A549 (cell line): ENCODE measurements around the gene AMFR. TPM values are rescaled to one million over a fixed set of nuclear protein-coding genes. Genes with fewer than 3 reads are reported as not detected.

ENCODE experiments used
- ATAC-seq, 2 experiments: fragments of 200-7000 bp in 1 of 2; fragments of >200 bp in 1 of 2; cut with Nextera tagmentation in 1 of 2; cut with Tn5 transposase in 1 of 2; 3 replicates each; pipeline versions ENCODE4 v1.8.0 to v1.9.1; 2018 to 2020; ENCODE audit warnings: mild to moderate bottlenecking in 1 of 2, moderate library complexity in 1 of 2
- CTCF ChIA-PET: fragments of 300-600 bp; sonication (Branson Sonifier 250); formaldehyde crosslinking; extraction: SDS; loops from one replicate; lab custom pipeline; 2021; ENCODE audit warnings: antibody characterized with exemption, inconsistent platforms; lab: Yijun Ruan, JAX
- POLR2A ChIA-PET: fragments of 350-600 bp; formaldehyde crosslinking; extraction: SDS; loops from one replicate; lab custom pipeline; 2021; ENCODE audit warnings: antibody characterized with exemption, inconsistent platforms; lab: Yijun Ruan, JAX
- DNase-seq, 2 experiments: peaks; one replicate each; pipeline versions ENCODE4 v3.0.0 to v3.0.0-alpha.2; 2011 to 2016; ENCODE audit warnings: low read depth in 1 of 2, low spot score in 1 of 2
- FAIRE-seq: peaks from 2 replicates; lab custom pipeline; 2011; peaks lifted over from hg19 to GRCh38; lab: Jason Lieb, UNC
- H3K27ac ChIP-seq, 2 experiments: fragments of >200 bp; sonication (Bioruptor Twin); formaldehyde crosslinking; 3 replicates each; pipeline ENCODE4 v1.5.1; 2016 to 2017
- H3K4me1 ChIP-seq: fragments of >200 bp; sonication (Bioruptor Twin); formaldehyde crosslinking; 3 replicates; pipeline ENCODE4 v1.6.1; 2016
- H3K4me2 ChIP-seq: fragments of >200 bp; sonication (Bioruptor Twin); formaldehyde crosslinking; 3 replicates; pipeline ENCODE4 v1.6.1; 2016
- H3K4me3 ChIP-seq: fragments of >200 bp; sonication (Bioruptor Twin); formaldehyde crosslinking; 3 replicates; pipeline ENCODE4 v1.5.1; 2016
- H3K9me3 ChIP-seq: fragments of >200 bp; sonication (Bioruptor Twin); formaldehyde crosslinking; 3 replicates; pipeline ENCODE4 v1.6.1; 2016
- BHLHE40 ChIP-seq: IDR thresholded peaks from 2 replicates; pipeline ENCODE4 v1.6.1; 2012; ENCODE audit warnings: low read depth, low read length, inconsistent platforms
- CEBPB ChIP-seq, 2 experiments: fragments of >200 bp in 1 of 2; sonication (Bioruptor Twin) in 1 of 2; formaldehyde crosslinking in 1 of 2; IDR thresholded peaks; 2 replicates each; pipeline ENCODE4 v1.6.1; 2012 to 2016
- ESRRA ChIP-seq: fragments of 150-350 bp; IDR thresholded peaks from 2 replicates; pipeline ENCODE4 v1.6.1; 2014; ENCODE audit warnings: mild to moderate bottlenecking, low read length, borderline replicate concordance
- FOSB ChIP-seq: fragments of 250-450 bp; sonication (Bioruptor Pico); IDR thresholded peaks from 2 replicates; pipeline ENCODE4 v1.5.0; 2020; ENCODE audit warnings: mild to moderate bottlenecking, moderate library complexity
- FOXS1 ChIP-seq: fragments of 250-450 bp; sonication (Bioruptor Pico); IDR thresholded peaks from 2 replicates; pipeline ENCODE4 v1.5.0; 2020; ENCODE audit warnings: mild to moderate bottlenecking, moderate library complexity
- GATA3 ChIP-seq: IDR thresholded peaks from 2 replicates; pipeline ENCODE4 v1.6.1; 2012; ENCODE audit warnings: borderline replicate concordance
- HOXB13 ChIP-seq: fragments of 250-450 bp; sonication (Bioruptor Pico); IDR thresholded peaks from 2 replicates; pipeline ENCODE4 v1.5.0; 2020; ENCODE audit warnings: low read depth, mild to moderate bottlenecking, moderate library complexity
- HOXB5 ChIP-seq: fragments of 250-450 bp; sonication (Bioruptor Pico); IDR thresholded peaks from 2 replicates; pipeline ENCODE4 v1.5.0; 2020; ENCODE audit warnings: mild to moderate bottlenecking, moderate library complexity
- JUN ChIP-seq, 2 experiments: fragments of >200 bp; sonication (Bioruptor Twin); formaldehyde crosslinking; IDR thresholded peaks; 2 replicates in 1 of 2; 3 replicates in 1 of 2; pipeline ENCODE4 v1.6.1; 2016 to 2017
- KDM1A ChIP-seq: fragments of 200-600 bp; sonication (generic); IDR thresholded peaks from 2 replicates; pipeline ENCODE4 v1.6.1; 2016; ENCODE audit warnings: low read depth, mild to moderate bottlenecking
- MAFK ChIP-seq: fragments of 450-650 bp; IDR thresholded peaks from 2 replicates; pipeline ENCODE4 v1.6.1; 2014; ENCODE audit not compliant: partially characterized antibody
- MAZ ChIP-seq: fragments of 150-350 bp; IDR thresholded peaks from 2 replicates; pipeline ENCODE4 v1.6.1; 2014; ENCODE audit warnings: antibody characterized with exemption, low read depth, low read length, borderline replicate concordance
- MYC ChIP-seq: IDR thresholded peaks from 2 replicates; pipeline ENCODE4 v1.6.1; 2012; ENCODE audit warnings: mild to moderate bottlenecking, inconsistent platforms, low read length, improper control_type of control experiment, borderline replicate concordance
- NFE2L2 ChIP-seq: fragments of 150-350 bp; conservative IDR thresholded peaks from 2 replicates; pipeline ENCODE4 v1.6.1; 2014; ENCODE audit warnings: low read length
- NR3C1 ChIP-seq: fragments of >200 bp; sonication (Bioruptor Twin); formaldehyde crosslinking; IDR thresholded peaks from 3 replicates; pipeline ENCODE4 v1.6.1; 2017
- PHF8 ChIP-seq: fragments of 200-600 bp; sonication (generic); IDR thresholded peaks from 2 replicates; pipeline ENCODE4 v1.6.1; 2016; ENCODE audit warnings: low read depth, mild to moderate bottlenecking, antibody characterized with exemption, moderate library complexity, borderline replicate concordance
- POLR2A ChIP-seq: IDR thresholded peaks from 2 replicates; pipeline ENCODE4 v1.6.1; 2012; ENCODE audit warnings: mild to moderate bottlenecking, low read length
- POLR2AphosphoS2 ChIP-seq: conservative IDR thresholded peaks from 2 replicates; pipeline ENCODE4 v1.6.1; 2012; ENCODE audit warnings: low read length, improper control_type of control experiment, inconsistent platforms
- RAD21 ChIP-seq, 2 experiments: fragments of >200 bp in 1 of 2; sonication (Bioruptor Twin) in 1 of 2; formaldehyde crosslinking in 1 of 2; IDR thresholded peaks in 1 of 2; conservative IDR thresholded peaks in 1 of 2; 2 replicates in 1 of 2; 3 replicates in 1 of 2; pipeline ENCODE4 v1.6.1; 2012 to 2018; ENCODE audit warnings: inconsistent platforms in 1 of 2
- RCOR1 ChIP-seq: fragments of 150-350 bp; IDR thresholded peaks from 2 replicates; pipeline ENCODE4 v1.6.1; 2014; ENCODE audit warnings: antibody characterized with exemption, low read length, low read depth
- SMC3 ChIP-seq: fragments of >200 bp; sonication (Bioruptor Twin); formaldehyde crosslinking; IDR thresholded peaks from 3 replicates; pipeline ENCODE4 v1.6.1; 2018; ENCODE audit warnings: inconsistent platforms
- SREBF2 ChIP-seq: fragments of 450-650 bp; IDR thresholded peaks from 2 replicates; pipeline ENCODE4 v1.6.1; 2014; ENCODE audit warnings: mild to moderate bottlenecking, moderate library complexity
- TFCP2L1 ChIP-seq: fragments of 250-450 bp; sonication (Bioruptor Pico); IDR thresholded peaks from 2 replicates; pipeline ENCODE4 v1.5.0; 2021; ENCODE audit warnings: mild to moderate bottlenecking
- ZFP36 ChIP-seq: fragments of 450-650 bp; IDR thresholded peaks from 2 replicates; pipeline ENCODE4 v1.6.1; 2014; ENCODE audit warnings: borderline replicate concordance; ENCODE audit not compliant: partially characterized antibody
- ZNF302 ChIP-seq: fragments of 250-450 bp; sonication (Bioruptor Pico); IDR thresholded peaks from 2 replicates; pipeline ENCODE4 v1.9.0; 2021; ENCODE audit warnings: inconsistent platforms, mild to moderate bottlenecking, moderate library complexity
- ZSCAN20 ChIP-seq: fragments of 250-450 bp; sonication (Bioruptor Pico); IDR thresholded peaks from 2 replicates; pipeline ENCODE4 v1.8.0; 2022; ENCODE audit warnings: mild to moderate bottlenecking, moderate library complexity
- WGBS: methylation state at CpG from one replicate; pipeline ENCODE4 v1.1.6; 2017; ENCODE audit errors: missing lambda C conversion rate; 5-methylcytosine and 5-hydroxymethylcytosine counted together
- polyA plus RNA-seq, 4 experiments: library from polyadenylated mRNA; depleted of rRNA in 3 of 4; stranded (reverse); fragments of >200 nt; fragmentation: RNase III in 1 of 4; extraction: RNeasy Plus Mini Kit Qiagen cat#74134 plus additional on column Dnase treatment in 1 of 4; gene quantifications; 2 replicates in 3 of 4; 3 replicates in 1 of 4; pipeline ENCODE4 v1.2.3, GENCODE V29; 2011 to 2017
- TF ChIP-seq, protein P1 (sequence below): fragments of >200 bp; sonication (Bioruptor Twin); formaldehyde crosslinking; IDR thresholded peaks from 3 replicates; pipeline ENCODE4 v1.6.1; 2016
- TF ChIP-seq, protein P2 (sequence below): IDR thresholded peaks from 2 replicates; pipeline ENCODE4 v1.6.1; 2012
- TF ChIP-seq, protein P3 (sequence below): fragments of 200-600 bp; sonication (generic); IDR thresholded peaks from 2 replicates; pipeline ENCODE4 v1.6.1; 2016; ENCODE audit warnings: antibody characterized with exemption, mild to moderate bottlenecking, moderate library complexity
- TF ChIP-seq, protein P4 (sequence below): fragments of 250-450 bp; sonication (Bioruptor Pico); IDR thresholded peaks from 2 replicates; pipeline ENCODE4 v1.5.0; 2020; ENCODE audit warnings: low read depth, mild to moderate bottlenecking, moderate library complexity

Gene AMFR
- polyA plus RNA-seq, 2 of the 4 experiments (the other 2 are of a cell fraction): 68.9 to 88.5 TPM

DNA sequence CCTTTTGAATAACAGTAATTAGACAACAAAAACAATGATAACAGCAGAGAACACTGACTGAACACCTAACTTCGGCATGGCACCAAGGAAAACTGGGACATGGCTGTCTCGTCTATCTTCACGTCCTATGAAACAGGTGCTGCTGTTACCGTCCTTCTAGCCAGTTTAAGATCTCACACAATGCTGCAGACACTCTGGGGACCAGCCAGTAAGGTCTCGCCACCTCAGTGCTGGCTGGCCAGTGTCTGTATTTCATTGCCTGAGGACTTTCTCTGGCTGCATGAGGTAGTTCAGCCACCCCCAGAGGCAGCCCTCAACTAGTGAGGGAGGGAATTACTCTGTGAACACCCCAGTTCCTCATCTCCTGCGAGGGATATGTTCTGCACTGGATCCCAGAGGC is 57.6 kb downstream of the AMFR start (continued):
- TF ChIP-seq, protein P1, sequence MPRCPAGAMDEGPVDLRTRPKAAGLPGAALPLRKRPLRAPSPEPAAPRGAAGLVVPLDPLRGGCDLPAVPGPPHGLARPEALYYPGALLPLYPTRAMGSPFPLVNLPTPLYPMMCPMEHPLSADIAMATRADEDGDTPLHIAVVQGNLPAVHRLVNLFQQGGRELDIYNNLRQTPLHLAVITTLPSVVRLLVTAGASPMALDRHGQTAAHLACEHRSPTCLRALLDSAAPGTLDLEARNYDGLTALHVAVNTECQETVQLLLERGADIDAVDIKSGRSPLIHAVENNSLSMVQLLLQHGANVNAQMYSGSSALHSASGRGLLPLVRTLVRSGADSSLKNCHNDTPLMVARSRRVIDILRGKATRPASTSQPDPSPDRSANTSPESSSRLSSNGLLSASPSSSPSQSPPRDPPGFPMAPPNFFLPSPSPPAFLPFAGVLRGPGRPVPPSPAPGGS: no peak
- no peak for TF ChIP-seq FOXS1 (CRISPR knock-in tag)
- no peak for TF ChIP-seq HOXB5 (CRISPR knock-in tag)
- TF ChIP-seq MAFK: no peak
- no peak for TF ChIP-seq RCOR1
- TF ChIP-seq ESRRA: no peak
- TF ChIP-seq HOXB13 (CRISPR knock-in tag): no peak
- no peak for TF ChIP-seq GATA3
- TF ChIP-seq ZFP36: no peak

- H3K4me2 ChIP-seq: no peak overlapping the region
- no peak overlapping the region for H3K27ac ChIP-seq
- H3K4me1 ChIP-seq: peaks cover 22% of the 10 kb centered on the region
- WGBS: 87% methylated on average over 7 of the region's 9 CpGs
- FAIRE-seq: no peak
- DNase-seq: no peak
- POLR2A ChIA-PET: no interaction called here
- CTCF ChIA-PET: interaction anchor here (0.8 to 2.3 kb wide), 2 partner anchors 11 to 335 kb away, joined by 3 to 14 read pairs; no protein-coding TSS in a partner anchor
- TF ChIP-seq, protein P2, sequence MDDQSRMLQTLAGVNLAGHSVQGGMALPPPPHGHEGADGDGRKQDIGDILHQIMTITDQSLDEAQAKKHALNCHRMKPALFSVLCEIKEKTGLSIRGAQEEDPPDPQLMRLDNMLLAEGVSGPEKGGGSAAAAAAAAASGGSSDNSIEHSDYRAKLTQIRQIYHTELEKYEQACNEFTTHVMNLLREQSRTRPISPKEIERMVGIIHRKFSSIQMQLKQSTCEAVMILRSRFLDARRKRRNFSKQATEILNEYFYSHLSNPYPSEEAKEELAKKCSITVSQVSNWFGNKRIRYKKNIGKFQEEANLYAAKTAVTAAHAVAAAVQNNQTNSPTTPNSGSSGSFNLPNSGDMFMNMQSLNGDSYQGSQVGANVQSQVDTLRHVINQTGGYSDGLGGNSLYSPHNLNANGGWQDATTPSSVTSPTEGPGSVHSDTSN: no peak
- TF ChIP-seq TFCP2L1 (CRISPR knock-in tag) (no peak), RCOR1 (no peak), CEBPB (IDR thresholded peaks at IDR 0.05) (no peak), POLR2A (no peak), ZSCAN20 (no peak), NFE2L2 (no peak), JUN (IDR thresholded peaks at IDR 0.05) (no peak), SREBF2 (no peak), MAZ (no peak), ZFP36 (no peak)
- TF ChIP-seq, protein P3, sequence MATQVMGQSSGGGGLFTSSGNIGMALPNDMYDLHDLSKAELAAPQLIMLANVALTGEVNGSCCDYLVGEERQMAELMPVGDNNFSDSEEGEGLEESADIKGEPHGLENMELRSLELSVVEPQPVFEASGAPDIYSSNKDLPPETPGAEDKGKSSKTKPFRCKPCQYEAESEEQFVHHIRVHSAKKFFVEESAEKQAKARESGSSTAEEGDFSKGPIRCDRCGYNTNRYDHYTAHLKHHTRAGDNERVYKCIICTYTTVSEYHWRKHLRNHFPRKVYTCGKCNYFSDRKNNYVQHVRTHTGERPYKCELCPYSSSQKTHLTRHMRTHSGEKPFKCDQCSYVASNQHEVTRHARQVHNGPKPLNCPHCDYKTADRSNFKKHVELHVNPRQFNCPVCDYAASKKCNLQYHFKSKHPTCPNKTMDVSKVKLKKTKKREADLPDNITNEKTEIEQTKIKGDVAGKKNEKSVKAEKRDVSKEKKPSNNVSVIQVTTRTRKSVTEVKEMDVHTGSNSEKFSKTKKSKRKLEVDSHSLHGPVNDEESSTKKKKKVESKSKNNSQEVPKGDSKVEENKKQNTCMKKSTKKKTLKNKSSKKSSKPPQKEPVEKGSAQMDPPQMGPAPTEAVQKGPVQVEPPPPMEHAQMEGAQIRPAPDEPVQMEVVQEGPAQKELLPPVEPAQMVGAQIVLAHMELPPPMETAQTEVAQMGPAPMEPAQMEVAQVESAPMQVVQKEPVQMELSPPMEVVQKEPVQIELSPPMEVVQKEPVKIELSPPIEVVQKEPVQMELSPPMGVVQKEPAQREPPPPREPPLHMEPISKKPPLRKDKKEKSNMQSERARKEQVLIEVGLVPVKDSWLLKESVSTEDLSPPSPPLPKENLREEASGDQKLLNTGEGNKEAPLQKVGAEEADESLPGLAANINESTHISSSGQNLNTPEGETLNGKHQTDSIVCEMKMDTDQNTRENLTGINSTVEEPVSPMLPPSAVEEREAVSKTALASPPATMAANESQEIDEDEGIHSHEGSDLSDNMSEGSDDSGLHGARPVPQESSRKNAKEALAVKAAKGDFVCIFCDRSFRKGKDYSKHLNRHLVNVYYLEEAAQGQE: no peak
- TF ChIP-seq, protein P4, sequence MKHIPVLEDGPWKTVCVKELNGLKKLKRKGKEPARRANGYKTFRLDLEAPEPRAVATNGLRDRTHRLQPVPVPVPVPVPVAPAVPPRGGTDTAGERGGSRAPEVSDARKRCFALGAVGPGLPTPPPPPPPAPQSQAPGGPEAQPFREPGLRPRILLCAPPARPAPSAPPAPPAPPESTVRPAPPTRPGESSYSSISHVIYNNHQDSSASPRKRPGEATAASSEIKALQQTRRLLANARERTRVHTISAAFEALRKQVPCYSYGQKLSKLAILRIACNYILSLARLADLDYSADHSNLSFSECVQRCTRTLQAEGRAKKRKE (CRISPR knock-in tag): no peak
- no peak for ATAC-seq
- H3K4me3 ChIP-seq: no peak overlapping the region
- H3K9me3 ChIP-seq: no peaks in the 10 kb centered on the region
Measured at GRCh38 chr16:56366945-56367344, 58.4 kb downstream of the AMFR start.

GRCh38 chr16:56365552-56365951 is 59.8 kb downstream of the AMFR start:
- 79% methylated on average over 7 of the region's 7 CpGs for WGBS
- TF ChIP-seq MYC (no peak), ZNF302 (CRISPR knock-in tag) (no peak), FOSB (CRISPR knock-in tag) (no peak), NR3C1 (no peak), POLR2AphosphoS2 (no peak), PHF8 (no peak), SMC3 (no peak), MAFK (no peak), NFE2L2 (no peak), BHLHE40 (no peak), RAD21 (conservative IDR thresholded peaks at IDR 0.05 in 1 of 2, IDR thresholded peaks at IDR 0.05 in 1 of 2) (no peak), KDM1A (no peak)
- DNase-seq: no peak
- H3K27ac ChIP-seq: no peak overlapping the region
- ChIA-PET POLR2A (no interaction called here), CTCF (interaction anchor here (1.2 to 2.6 kb wide), 5 partner anchors 9 to 336 kb away, joined by 3 to 14 read pairs (median 9); no protein-coding TSS in a partner anchor)
- H3K9me3 ChIP-seq: no peaks in the 10 kb centered on the region
- no peak overlapping the region for H3K4me2 ChIP-seq
- ATAC-seq: no peak
- FAIRE-seq: no peak
- H3K4me3 ChIP-seq: no peak overlapping the region
- peaks cover 8% of the 10 kb centered on the region for H3K4me1 ChIP-seq
